ENCODE data around the gene NEDD8.

The NEDD8 gene

DNA sequence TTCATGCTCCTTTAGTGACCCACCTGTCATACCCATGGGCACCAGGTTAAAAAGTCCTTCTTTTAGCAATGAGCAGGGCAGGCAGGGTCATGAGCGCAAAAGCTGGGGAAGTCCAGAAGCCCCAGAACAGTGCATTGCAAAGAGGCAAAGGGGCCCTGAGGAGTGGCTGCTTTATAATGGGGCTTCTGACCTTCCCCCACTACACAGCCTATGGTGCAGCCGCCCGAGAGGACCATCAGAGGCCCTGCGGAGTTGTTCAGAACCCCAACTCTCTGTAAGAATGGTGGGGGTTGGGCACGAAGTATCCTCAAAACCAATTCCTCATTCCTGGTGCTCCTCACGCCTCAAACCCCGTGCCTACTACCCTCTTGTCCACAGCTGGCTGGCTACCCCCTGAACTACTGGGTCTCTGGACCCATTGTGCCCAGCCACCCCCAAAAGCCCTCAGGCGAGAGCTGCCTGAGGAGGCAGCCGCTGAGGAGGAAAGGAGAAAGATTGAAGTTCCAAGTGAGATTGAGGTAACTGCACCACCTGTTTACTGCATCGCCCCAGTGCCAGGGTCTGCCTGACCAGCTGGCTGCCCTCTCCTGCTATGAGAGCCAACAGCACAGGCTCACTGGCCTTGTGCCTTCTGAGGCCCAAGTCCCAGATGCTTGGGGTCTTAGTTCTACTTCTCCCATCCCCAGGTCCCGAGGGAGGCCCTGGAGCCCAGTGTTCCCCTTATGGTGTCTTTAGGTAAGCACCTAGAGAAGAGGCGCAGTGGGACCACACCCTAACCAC lies 53.6 kb downstream of the NEDD8 start:
- Histone ChIP-seq H3K9ac (no peak overlapping the region), H3K9me3 (ENCODE audit: control insufficient read depth, low read length) (no peaks in the 10 kb centered on the region), H2AFZ (no peak overlapping the region), H3K27ac (no peak overlapping the region), H3K4me1 (no peaks in the 10 kb centered on the region), H3K36me3 (ENCODE audit: control insufficient read depth, insufficient read depth, low read length) (no peaks in the 10 kb centered on the region), H3K27me3 (ENCODE audit: control insufficient read depth, insufficient read depth, low read length) (no peaks in the 10 kb centered on the region), H3K79me2 (no peaks in the 10 kb centered on the region), H3K4me3 (ENCODE audit: low read depth, low read length) (no peak overlapping the region), H3K4me2 (ENCODE audit: low read length) (no peak overlapping the region)
- TF ChIP-seq, protein P1, sequence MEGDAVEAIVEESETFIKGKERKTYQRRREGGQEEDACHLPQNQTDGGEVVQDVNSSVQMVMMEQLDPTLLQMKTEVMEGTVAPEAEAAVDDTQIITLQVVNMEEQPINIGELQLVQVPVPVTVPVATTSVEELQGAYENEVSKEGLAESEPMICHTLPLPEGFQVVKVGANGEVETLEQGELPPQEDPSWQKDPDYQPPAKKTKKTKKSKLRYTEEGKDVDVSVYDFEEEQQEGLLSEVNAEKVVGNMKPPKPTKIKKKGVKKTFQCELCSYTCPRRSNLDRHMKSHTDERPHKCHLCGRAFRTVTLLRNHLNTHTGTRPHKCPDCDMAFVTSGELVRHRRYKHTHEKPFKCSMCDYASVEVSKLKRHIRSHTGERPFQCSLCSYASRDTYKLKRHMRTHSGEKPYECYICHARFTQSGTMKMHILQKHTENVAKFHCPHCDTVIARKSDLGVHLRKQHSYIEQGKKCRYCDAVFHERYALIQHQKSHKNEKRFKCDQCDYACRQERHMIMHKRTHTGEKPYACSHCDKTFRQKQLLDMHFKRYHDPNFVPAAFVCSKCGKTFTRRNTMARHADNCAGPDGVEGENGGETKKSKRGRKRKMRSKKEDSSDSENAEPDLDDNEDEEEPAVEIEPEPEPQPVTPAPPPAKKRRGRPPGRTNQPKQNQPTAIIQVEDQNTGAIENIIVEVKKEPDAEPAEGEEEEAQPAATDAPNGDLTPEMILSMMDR (IDR thresholded peaks at IDR 0.05), result no peak

DNA sequence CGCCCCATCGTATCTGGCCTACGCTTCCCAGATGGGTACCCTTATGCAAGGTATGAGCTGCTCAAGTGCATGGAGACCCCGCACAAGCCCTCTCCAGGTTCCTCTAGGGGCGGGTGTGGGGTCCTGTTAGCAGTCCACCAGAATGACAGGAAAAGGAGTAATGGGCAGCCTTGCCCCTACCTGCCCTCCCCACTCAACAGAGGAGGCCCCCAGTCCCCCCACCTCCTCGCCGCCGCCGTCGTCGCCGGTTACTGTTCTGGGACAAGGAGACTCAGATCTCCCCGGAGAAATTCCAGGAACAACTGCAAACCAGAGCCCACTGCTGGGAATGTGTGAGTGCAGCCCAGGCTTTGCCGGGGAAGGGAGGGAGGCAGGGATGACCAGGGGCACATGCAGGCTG lies 54.3 kb downstream of the NEDD8 start:
- H3K27ac ChIP-seq, result no peak overlapping the region
- H3K9me3 ChIP-seq (ENCODE audit: control insufficient read depth, low read length), result no peaks in the 10 kb centered on the region
- H2AFZ ChIP-seq, result no peak overlapping the region
- H3K4me3 ChIP-seq (ENCODE audit: low read depth, low read length), result no peak overlapping the region
- H3K27me3 ChIP-seq (ENCODE audit: control insufficient read depth, insufficient read depth, low read length), result no peaks in the 10 kb centered on the region
- no peak overlapping the region for H3K4me2 ChIP-seq (ENCODE audit: low read length)
- TF ChIP-seq, protein P1 (IDR thresholded peaks at IDR 0.05), result no peak
- H3K79me2 ChIP-seq, result no peaks in the 10 kb centered on the region
- H3K36me3 ChIP-seq (ENCODE audit: control insufficient read depth, insufficient read depth, low read length), result no peaks in the 10 kb centered on the region
- no peak overlapping the region for H3K9ac ChIP-seq
- H3K4me1 ChIP-seq, result no peaks in the 10 kb centered on the region

DNA sequence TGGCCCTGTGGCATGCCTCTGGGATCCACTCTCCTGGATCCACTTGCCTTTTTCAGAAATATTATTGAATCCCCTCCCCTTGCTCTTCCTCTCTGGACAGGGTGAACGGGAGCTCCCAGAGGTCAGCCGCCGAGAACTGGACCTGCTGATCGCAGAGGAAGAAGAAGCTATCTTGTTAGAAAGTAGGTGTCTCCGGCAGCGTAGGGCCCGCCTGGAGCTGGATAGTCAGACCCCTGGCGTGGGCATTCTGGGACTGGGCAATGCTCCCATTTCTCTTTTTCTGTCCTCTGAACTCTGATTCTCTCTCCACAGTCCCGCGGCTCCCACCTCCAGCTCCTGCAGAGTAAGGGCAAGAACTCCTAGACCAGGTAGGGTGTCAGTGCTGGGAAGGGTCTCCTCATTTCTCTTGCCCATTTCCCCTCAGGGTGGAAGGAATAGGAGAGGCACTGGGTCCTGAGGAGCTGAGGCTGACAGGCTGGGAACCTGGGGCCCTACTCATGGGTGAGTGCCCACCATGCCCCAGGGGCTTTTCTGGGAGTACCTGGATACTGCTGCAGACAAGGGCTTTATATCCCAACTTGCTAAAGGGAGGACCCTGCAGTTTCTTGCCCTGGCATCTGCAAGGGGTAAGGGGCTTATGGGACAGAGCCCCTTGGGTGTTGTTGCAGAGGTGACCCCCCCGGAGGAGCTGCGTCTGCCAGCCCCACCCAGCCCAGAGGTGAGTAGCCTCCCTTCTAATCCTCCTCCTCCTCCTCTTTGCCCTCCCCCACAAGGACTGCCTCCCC lies 54.9 kb downstream of the NEDD8 start:
- TF ChIP-seq, protein P1 (IDR thresholded peaks at IDR 0.05), result no peak
- Histone ChIP-seq H2AFZ (no peak overlapping the region), H3K4me1 (no peaks in the 10 kb centered on the region), H3K27me3 (ENCODE audit: control insufficient read depth, insufficient read depth, low read length) (no peaks in the 10 kb centered on the region), H3K27ac (no peak overlapping the region), H3K36me3 (ENCODE audit: control insufficient read depth, insufficient read depth, low read length) (no peaks in the 10 kb centered on the region), H3K79me2 (no peaks in the 10 kb centered on the region), H3K4me2 (ENCODE audit: low read length) (no peak overlapping the region), H3K9me3 (ENCODE audit: control insufficient read depth, low read length) (no peaks in the 10 kb centered on the region), H3K4me3 (ENCODE audit: low read depth, low read length) (no peak overlapping the region), H3K9ac (no peak overlapping the region)

DNA sequence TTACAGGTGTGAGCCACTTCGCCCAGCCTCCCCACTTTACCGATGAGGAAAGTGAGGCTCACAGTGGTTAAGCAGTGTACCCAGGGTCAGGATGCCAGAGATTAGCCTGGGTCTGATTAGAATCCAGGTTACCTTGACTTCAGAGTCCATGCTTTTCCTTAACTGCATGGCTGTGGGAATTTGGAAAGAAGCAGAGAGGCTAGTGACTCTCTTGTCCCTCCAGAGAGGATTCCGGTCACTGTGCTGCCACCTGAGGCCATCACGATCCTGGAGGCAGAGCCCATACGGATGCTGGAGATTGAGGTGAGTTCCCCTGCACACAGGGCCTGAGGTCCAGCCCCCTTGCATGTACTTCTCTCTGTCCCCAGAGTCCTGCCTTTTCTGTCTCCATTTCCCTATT lies 55.6 kb downstream of the NEDD8 start:
- Histone ChIP-seq H3K27me3 (ENCODE audit: control insufficient read depth, insufficient read depth, low read length) (no peaks in the 10 kb centered on the region), H3K4me1 (no peaks in the 10 kb centered on the region), H3K4me2 (ENCODE audit: low read length) (no peak overlapping the region), H2AFZ (no peak overlapping the region), H3K9me3 (ENCODE audit: control insufficient read depth, low read length) (no peaks in the 10 kb centered on the region), H3K4me3 (ENCODE audit: low read depth, low read length) (no peak overlapping the region), H3K36me3 (ENCODE audit: control insufficient read depth, insufficient read depth, low read length) (no peaks in the 10 kb centered on the region), H3K79me2 (no peaks in the 10 kb centered on the region), H3K9ac (no peak overlapping the region), H3K27ac (no peak overlapping the region)
- TF ChIP-seq, protein P1 (IDR thresholded peaks at IDR 0.05), result no peak
